ENCODE data around the gene MSANTD2.

DNA sequence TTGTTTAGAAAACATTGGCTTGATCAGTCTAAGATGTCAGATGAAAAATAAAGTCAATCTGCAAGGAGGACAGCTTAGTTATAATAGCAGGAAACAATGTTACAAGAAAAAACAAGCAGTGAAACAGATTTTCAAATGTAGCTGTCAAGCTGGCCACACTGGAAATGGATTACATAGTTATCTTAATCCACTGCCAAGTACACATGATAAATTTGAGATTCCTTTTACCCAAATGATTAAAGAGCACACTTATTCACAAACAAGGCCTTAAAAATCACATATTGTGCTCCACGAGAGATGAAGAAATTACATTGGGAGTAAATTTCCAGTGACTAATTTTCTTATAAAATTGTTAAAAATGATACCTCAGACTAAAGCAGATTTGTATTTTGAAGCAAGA lies 20.6 kb downstream of the MSANTD2 start:
- no peak for TF ChIP-seq POLR2A (IDR thresholded peaks at IDR 0.05; ENCODE audit: low read length)
- no peak for TF ChIP-seq GATA1 (IDR thresholded peaks at IDR 0.05; ENCODE audit: low read depth, low read length)

Measured in erythroblast (primary cell).